Stimulated activated CD8-positive, alpha-beta memory T cell treated with anti-CD3 and anti-CD28 coated beads, Interleukin-7, amount 100 ng/mL, for 48 hours (primary cell): ENCODE measurements around the gene AHRR.

Experiments used
- DNase-seq, 2 donors: peaks; one replicate each; pipeline ENCODE4 v3.0.0-alpha.2; 2020; ENCODE audit warnings: low read depth in 1 of 2; ENCODE audit errors: extremely low read depth in 1 of 2

The AHRR gene

DNA sequence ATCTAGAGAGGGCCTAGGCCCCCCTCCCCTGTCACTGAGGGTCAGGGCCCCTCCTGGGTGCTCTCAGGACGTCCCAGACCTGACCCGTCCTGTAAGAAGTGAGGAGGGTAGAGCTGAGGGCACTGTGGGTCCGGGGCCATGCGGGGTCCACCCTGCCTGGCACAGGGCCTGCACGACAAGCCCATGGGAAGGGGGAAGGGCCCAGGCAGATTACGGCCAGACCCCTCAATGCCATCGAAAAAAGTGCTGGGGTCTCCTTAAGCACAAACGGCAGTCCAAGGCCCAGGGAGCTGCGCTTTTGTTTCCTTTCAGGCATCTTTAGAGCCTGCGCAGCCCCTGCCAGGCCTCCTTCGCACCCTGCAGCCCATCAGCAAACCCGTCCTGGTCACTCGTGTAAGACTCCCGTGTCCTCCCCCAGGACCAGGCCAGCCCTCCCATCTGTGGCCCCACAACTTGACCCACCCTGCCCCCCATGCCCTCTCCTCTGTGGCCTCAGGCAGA lies 117.0 kb downstream of the AHRR start:
- DNase-seq: no peak

GRCh38 chr5:439181-439580 lies 117.7 kb downstream of the AHRR start:
- no peak for DNase-seq

GRCh38 chr5:439636-440035 lies 118.1 kb downstream of the AHRR start:
- no peak for DNase-seq

DNA sequence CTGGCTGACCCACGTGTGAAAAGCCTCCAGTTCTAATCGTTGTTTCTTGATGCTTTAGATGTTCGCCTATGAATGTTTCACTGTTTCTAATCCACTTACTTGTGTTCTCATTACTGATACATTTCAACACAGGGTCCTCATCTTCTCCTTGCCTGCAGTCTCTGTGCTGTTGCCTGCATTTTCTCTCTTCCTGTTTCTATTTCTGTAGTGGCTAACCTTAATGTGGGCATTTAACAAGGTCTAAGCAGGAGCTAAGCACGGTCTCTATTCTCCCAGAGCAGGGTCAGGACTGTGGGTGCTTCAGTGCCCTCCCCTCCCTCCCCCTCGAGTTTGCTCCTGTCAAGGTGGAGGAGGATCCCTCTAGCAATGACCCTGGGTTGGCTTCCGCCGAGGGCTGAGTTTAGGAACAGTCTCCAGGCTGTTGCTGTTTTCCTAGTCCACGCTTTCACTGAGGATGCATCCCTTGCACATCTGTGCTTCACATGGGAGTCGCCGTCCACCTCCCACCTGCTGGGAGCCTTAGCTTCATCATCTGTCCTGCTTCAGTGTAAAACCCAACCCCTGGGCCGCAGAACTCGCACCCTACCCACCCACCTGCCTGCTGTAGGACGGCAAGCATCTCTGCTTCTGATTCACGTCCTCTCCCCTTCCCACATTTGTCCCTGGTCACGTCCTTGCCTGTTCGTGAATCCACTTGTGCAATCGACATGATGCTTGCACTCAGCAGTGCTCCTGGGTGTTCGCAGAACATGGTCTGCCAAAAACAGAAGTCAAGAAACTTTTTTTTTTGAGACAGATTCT lies 119.1 kb downstream of the AHRR start:
- DNase-seq: no peak

- no peak for DNase-seq
Observed at GRCh38 chr5:441996-442334, 120.5 kb downstream of the AHRR start.

- peak; percentile 37 to 69 for DNase-seq
Observed at GRCh38 chr5:442335-443238, 121.1 kb downstream of the AHRR start, which contains the start of gene EXOC3. TSS of gene EXOC3 (plus strand) at chr5:443176. CDS start at chr5:446206, 3,030 bp downstream.

DNA sequence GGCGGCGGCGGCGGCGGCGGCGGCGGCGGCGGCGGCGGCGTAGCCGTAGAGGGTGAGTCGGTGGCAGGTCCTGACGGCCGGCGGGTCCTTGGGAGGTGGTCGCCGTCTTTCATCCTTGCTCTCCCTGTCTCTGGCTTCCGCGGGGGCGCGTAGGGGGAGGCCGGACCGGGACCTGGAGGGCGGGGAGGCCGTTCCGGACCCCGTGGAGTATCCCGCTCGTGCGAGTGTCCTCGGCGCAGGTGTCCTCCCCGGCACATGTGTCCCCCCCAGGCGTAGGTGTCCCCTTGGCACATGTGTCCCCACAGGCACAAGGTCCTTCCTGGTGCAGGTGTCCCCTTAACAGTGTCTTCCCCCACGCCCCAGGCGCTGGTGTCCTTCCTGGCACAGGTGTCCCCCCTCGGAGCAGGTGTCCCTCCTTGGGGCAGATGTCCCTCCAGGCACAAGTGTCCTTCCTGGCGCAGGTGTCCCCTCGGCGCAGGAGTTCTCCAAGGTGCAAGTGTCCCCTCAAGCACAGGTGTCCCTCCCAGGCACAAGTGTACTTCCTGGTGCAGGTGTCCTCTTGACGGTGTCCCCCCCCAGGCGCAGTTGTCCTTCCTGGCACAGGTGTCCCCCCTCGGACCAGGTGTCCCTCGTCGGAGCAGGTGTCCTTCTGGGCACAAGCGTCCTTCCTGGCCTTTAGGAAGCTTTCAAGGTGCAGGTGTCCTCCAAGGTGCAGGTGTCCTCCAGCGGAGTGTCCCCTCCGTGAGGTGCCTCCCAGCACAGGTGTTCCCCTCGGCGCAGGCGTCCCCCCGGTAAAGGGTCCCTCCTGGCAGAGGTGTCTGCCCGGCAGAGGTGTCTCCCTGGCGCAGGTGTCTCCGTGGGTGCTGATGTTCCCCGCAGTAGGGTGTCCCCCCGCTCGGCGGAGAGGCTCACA lies 122.0 kb downstream of the AHRR start:
- no peak for DNase-seq

DNA sequence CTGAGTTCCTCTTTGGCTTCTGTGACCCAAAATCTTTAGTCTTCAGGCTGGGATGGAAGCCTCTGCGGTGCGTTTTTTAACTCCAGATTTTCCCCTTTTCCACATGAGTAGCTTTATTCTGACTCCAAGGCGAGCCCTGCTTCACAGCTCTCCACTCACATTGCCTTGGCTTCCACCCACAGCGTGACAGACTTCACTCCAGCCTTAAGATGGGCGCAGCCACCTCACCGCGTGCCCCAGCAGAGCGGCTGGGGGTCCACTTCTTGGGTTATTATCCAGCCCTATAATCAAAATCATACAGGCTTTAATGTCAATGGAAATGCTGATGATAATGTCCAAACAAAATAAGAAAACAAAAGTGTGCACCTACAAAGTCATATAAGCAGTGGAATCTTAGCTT lies 122.7 kb downstream of the AHRR start:
- DNase-seq: no peak

DNA sequence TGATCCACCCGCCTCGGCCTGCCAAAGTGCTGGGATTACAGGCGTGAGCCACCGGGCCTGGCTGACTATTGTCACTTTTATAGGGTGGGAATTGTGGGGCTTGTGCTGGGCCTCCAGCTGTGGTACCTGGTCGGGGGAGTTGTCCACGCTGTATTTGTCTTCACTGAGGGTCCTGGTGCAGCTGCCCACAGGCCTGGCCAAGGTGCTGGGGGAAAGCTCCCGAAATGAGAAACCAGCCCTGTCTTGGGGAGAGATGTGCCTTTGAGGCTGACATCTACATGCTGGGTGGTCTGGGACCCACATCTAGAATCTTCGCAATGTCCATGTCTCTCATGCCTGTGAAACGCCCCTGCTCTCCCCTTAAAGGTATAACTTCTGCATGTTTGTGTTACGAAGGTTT lies 124.1 kb downstream of the AHRR start:
- DNase-seq: no peak

DNA sequence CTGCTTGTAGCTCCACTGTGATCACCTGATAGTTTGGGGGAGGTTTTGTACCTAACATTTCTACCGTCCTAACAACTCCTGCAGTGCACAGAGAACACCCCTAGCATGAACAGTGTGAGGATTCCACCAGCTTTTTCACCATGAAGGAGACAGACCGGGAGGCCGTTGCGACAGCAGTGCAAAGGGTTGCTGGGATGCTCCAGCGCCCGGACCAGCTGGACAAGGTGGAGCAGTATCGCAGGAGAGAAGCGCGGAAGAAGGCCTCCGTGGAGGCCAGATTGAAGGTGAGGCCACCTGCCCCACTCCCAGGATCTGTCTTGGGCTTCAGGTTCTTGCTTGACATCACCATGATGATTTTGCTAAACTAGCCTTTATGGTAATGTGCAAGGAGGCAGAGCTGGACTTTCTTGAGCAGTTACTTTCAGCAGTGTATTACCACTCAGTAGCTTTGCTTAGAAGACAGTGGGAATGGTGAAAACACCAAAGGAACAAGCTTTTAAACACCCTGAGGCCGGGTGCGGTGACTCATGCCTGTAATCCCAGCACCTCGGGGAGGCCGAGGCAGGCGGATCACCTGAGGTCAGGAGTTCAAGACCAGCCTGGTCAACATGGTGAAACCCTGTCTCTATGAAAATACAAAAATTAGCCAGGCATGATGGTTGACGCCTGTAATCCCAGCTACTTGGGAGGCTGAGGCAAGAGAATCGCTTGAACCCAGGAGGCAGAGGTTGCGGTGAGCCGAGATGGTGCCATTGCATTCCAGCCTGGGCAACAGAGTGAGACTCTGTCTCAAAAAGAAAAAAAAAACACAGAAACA lies 124.8 kb downstream of the AHRR start:
- no peak for DNase-seq

DNA sequence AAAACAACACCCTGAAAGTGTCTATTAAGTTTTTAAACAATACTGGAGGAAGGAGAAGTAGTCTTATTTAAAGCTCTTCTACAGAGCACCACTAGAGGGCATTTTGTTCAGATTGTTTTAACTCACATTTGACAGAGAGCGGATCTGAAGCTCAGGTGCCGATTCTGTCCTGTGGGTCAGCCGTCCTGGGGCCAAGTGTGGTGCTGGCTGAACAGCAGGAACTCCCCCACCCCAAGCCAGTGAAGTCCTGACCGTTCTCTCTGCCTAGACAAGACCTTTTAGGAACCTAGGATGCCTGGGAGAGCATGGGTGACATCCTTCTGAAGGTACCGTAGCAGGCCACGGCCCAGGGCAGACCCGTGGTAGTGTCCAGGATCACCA lies 125.4 kb downstream of the AHRR start:
- DNase-seq: no peak

- DNase-seq: no peak
Observed at GRCh38 chr5:447501-447900, 126.0 kb downstream of the AHRR start.

DNA sequence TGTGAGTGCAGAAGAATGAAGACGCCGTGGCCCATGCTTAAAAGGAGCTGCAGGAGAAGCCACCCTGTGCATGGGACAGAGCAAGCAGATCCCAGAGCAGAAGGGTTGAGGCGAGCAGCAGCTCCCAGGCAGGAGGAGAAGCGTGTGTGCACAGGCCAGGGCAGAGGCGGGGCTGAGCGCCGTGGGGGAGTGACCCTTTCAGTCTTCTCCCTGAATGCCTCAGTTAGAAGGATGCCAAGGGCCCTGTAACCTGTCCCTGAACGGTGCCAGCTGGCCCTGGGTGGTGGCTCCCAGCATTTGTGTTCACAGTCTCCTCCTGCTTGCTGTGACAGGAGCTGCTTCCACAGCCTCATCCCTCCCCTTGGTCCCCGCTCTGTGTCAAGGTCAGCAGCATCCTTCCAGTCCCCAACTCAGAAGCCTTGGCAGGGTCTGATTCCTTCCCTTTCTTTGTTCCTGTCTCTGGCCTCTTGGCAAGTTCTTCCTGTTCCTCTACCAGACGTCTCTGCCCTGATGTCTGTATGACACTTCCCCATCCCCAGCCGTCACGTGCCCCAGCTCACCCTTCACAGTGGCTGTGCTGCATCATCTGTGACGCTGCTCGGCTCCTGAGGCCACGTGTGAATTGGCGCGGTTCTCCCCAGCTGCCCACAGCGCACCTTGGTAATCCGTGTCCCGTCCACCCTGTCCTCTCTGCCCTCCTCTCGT lies 126.7 kb downstream of the AHRR start:
- no peak for DNase-seq

GRCh38 chr5:448766-449090 lies 127.2 kb downstream of the AHRR start:
- DNase-seq: no peak

- DNase-seq: no peak
Observed at GRCh38 chr5:449151-449550, 127.6 kb downstream of the AHRR start.

GRCh38 chr5:451587-452458 lies 130.3 kb downstream of the AHRR start:
- no peak for DNase-seq

DNA sequence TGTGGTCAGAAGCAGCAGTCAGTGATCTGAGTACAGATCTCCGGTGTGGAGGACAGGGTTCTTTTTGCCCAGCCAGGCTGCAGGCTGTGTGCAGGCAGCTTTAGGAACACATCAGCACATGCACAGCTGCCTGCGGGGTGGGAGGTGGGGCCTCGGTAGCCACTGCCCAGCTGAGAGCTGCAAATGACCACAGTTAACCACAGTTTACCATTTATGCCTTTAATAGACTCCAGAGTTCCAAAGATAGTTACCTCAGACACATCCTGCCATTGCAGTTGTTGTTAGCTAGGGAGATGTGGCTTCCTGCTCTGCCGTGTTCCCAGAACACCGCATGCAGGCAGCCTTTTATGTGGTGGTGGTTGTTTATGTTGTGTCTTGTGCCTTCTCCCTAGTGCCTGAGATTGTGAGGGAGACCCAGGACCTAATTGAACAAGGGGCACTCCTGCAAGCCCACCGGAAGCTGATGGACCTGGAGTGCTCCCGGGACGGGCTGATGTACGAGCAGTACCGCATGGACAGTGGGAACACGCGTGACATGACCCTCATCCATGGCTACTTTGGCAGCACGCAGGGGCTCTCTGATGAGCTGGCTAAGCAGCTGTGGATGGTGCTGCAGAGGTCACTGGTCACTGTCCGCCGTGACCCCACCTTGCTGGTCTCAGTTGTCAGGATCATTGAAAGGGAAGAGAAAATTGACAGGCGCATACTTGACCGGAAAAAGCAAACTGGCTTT lies 131.6 kb downstream of the AHRR start:
- DNase-seq: no peak
